Sigmoid colon (tissue), 4 donors: ENCODE measurements around the gene KRT31.

Experiments used
- POLR2A ChIP-seq, 2 donors: fragments of 450-650 bp; IDR thresholded peaks; one replicate each; pipeline ENCODE4 v1.6.1; 2016; ENCODE audit warnings: antibody characterized with exemption in 2 of 2, mild to moderate bottlenecking in 2 of 2, moderate library complexity in 2 of 2
- POLR2AphosphoS5 ChIP-seq, 4 donors: sonication (generic); formaldehyde crosslinking; IDR thresholded peaks; one replicate each; pipeline ENCODE4 v1.6.1; 2017; ENCODE audit warnings: antibody characterized with exemption in 4 of 4
- TF ChIP-seq, protein P1 (sequence below), 4 experiments: fragments of 450-650 bp in 3 of 4; fragments of 200-600 bp in 1 of 4; IDR thresholded peaks; one replicate each; pipeline ENCODE4 v1.5.1; 2016 to 2019; ENCODE audit warnings: antibody characterized with exemption in 4 of 4, mild to moderate bottlenecking in 3 of 4, moderate library complexity in 2 of 4

DNA sequence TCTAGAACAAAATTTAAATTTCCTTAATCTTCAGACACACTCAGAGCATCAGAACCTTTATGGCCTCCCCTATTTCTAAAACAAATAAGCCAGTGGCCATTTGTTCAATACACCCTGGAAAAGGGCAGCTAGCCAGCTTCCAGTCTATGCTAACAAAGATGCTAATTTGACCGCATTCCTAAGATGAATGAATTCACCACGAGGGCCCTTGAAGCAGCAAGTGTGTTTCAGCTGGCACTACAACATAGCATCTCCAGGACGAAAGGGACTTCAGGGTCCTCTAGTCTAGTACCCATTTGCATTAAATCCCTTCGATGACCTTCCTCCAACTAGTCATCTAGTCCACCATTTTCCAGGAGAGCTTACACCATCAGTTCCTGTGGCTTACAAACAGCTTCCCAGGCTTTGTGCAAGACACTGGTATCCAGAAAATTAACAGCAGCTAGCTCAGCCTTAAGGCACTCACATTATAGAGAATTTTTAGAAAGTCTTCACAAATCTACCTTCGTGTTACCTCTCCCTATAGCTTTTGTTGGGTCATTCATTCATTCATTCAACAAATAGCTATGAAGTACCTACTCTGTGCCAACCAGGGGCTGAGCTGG, 16.0 kb upstream of the KRT31 start:
- TF ChIP-seq POLR2A (IDR thresholded peaks at IDR 0.05) (no peak), POLR2AphosphoS5 (IDR thresholded peaks at IDR 0.05) (no peak)
- TF ChIP-seq, protein P1, sequence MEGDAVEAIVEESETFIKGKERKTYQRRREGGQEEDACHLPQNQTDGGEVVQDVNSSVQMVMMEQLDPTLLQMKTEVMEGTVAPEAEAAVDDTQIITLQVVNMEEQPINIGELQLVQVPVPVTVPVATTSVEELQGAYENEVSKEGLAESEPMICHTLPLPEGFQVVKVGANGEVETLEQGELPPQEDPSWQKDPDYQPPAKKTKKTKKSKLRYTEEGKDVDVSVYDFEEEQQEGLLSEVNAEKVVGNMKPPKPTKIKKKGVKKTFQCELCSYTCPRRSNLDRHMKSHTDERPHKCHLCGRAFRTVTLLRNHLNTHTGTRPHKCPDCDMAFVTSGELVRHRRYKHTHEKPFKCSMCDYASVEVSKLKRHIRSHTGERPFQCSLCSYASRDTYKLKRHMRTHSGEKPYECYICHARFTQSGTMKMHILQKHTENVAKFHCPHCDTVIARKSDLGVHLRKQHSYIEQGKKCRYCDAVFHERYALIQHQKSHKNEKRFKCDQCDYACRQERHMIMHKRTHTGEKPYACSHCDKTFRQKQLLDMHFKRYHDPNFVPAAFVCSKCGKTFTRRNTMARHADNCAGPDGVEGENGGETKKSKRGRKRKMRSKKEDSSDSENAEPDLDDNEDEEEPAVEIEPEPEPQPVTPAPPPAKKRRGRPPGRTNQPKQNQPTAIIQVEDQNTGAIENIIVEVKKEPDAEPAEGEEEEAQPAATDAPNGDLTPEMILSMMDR (IDR thresholded peaks at IDR 0.05) = no peak
